NB4 (cell line): ENCODE data around the gene NRL.

Experiments
- CTCF ChIP-seq: IDR thresholded peaks from one replicate; pipeline ENCODE4 v1.5.1; 2012; ENCODE audit warnings: low read depth, low read length
- MAX ChIP-seq: IDR thresholded peaks from 2 replicates; pipeline ENCODE4 v1.6.1; 2011; ENCODE audit warnings: low read depth, low read length
- MYC ChIP-seq: IDR thresholded peaks from 2 replicates; pipeline ENCODE4 v1.6.1; 2011; ENCODE audit warnings: low read depth, low read length
- POLR2A ChIP-seq: IDR thresholded peaks from 2 replicates; pipeline ENCODE4 v1.6.1; 2011; ENCODE audit warnings: mild to moderate bottlenecking; ENCODE audit not compliant: insufficient read length; ENCODE audit errors: extremely low read depth

GRCh38 chr14:24081739-24082211 is 33.0 kb downstream of the NRL start:
- TF ChIP-seq CTCF (no peak), MAX (no peak), POLR2A (no peak), MYC (no peak)
